H9 (cell line): ENCODE data around the gene DNAJB2. TPM values are rescaled to one million over a fixed set of nuclear protein-coding genes. Genes with fewer than 3 reads are reported as not detected.

Experiments used
- DNase-seq: peaks from one replicate; pipeline ENCODE4 v3.0.0-alpha.2; 2017
- H2AFZ ChIP-seq: one replicate; pipeline ENCODE4 v1.6.1; 2013; ENCODE audit warnings: mild to moderate bottlenecking, low read length, control low read depth, moderate library complexity
- H2AK5ac ChIP-seq: 2 replicates; pipeline ENCODE4 v1.6.1; 2013; ENCODE audit warnings: low read length, control low read depth, mixed read lengths; ENCODE audit not compliant: insufficient read length
- H2BK120ac ChIP-seq: one replicate; pipeline ENCODE4 v1.6.1; 2013; ENCODE audit warnings: low read depth, mild to moderate bottlenecking, low read length, control low read depth, inconsistent platforms; ENCODE audit not compliant: poor library complexity, severe bottlenecking
- H2BK12ac ChIP-seq: 2 replicates; pipeline ENCODE4 v1.6.1; 2013; ENCODE audit warnings: low read length, control low read depth, mixed read lengths, low read depth; ENCODE audit not compliant: insufficient read length
- H2BK15ac ChIP-seq: 2 replicates; pipeline ENCODE4 v1.6.1; 2013; ENCODE audit warnings: low read depth, low read length, control low read depth
- H2BK20ac ChIP-seq: one replicate; pipeline ENCODE4 v1.6.1; 2013; ENCODE audit warnings: low read depth, mild to moderate bottlenecking, low read length, control low read depth, inconsistent platforms; ENCODE audit not compliant: poor library complexity, severe bottlenecking
- H2BK5ac ChIP-seq: 2 replicates; pipeline ENCODE4 v1.6.1; 2013; ENCODE audit warnings: low read length, control low read depth, mixed read lengths; ENCODE audit not compliant: insufficient read length
- H3K14ac ChIP-seq: 2 replicates; pipeline ENCODE4 v1.6.1; 2013; ENCODE audit warnings: low read length, control low read depth; ENCODE audit not compliant: insufficient read depth
- H3K18ac ChIP-seq: 2 replicates; pipeline ENCODE4 v1.6.1; 2013; ENCODE audit warnings: low read depth, mild to moderate bottlenecking, mixed read lengths, low read length, control low read depth; ENCODE audit not compliant: insufficient read length
- H3K23ac ChIP-seq: 2 replicates; pipeline ENCODE4 v1.6.1; 2013; ENCODE audit warnings: low read length, control low read depth, mixed read lengths, low read depth; ENCODE audit not compliant: insufficient read length
- H3K23me2 ChIP-seq: 2 replicates; pipeline ENCODE4 v1.6.1; 2013; ENCODE audit warnings: low read depth, mild to moderate bottlenecking, mixed read lengths, low read length, control low read depth; ENCODE audit not compliant: insufficient read length, poor library complexity, severe bottlenecking
- H3K27ac ChIP-seq: 2 replicates; pipeline ENCODE4 v1.5.1; 2013; ENCODE audit warnings: low read length, control low read depth, mixed read lengths, low read depth; ENCODE audit not compliant: insufficient read length
- H3K27me3 ChIP-seq: 2 replicates; pipeline ENCODE4 v1.6.1; 2013; ENCODE audit warnings: low read length, control low read depth, inconsistent platforms; ENCODE audit not compliant: insufficient read depth
- H3K4ac ChIP-seq: 2 replicates; pipeline ENCODE4 v1.6.1; 2013; ENCODE audit warnings: low read depth, mild to moderate bottlenecking, control low read depth, inconsistent platforms, low read length, moderate library complexity
- H3K4me1 ChIP-seq: 2 replicates; pipeline ENCODE4 v1.6.1; 2013; ENCODE audit warnings: low read length, control low read depth, inconsistent platforms; ENCODE audit not compliant: insufficient read depth
- H3K4me2 ChIP-seq: 2 replicates; pipeline ENCODE4 v1.6.1; 2013; ENCODE audit warnings: low read length, control low read depth, mixed read lengths; ENCODE audit not compliant: insufficient read length, insufficient read depth
- H3K56ac ChIP-seq: 2 replicates; pipeline ENCODE4 v1.6.1; 2013; ENCODE audit warnings: low read depth, mild to moderate bottlenecking, mixed read lengths, low read length, control low read depth; ENCODE audit not compliant: insufficient read length
- H3K79me1 ChIP-seq: 2 replicates; pipeline ENCODE4 v1.6.1; 2013; ENCODE audit warnings: low read depth, mild to moderate bottlenecking, moderate library complexity, low read length, control low read depth, inconsistent platforms; ENCODE audit not compliant: insufficient read depth, poor library complexity, severe bottlenecking
- H3K79me2 ChIP-seq: 2 replicates; pipeline ENCODE4 v1.6.1; 2013; ENCODE audit warnings: low read length, control low read depth, inconsistent platforms; ENCODE audit not compliant: insufficient read depth
- H3K9ac ChIP-seq: 2 replicates; pipeline ENCODE4 v1.6.1; 2013; ENCODE audit warnings: low read length, control low read depth, mixed read lengths; ENCODE audit not compliant: insufficient read length; ENCODE audit errors: extremely low read depth
- H3K9me3 ChIP-seq: one replicate; pipeline ENCODE4 v1.6.1; 2013; ENCODE audit warnings: low read depth, low read length, inconsistent platforms; ENCODE audit not compliant: control insufficient read depth
- H3T11ph ChIP-seq: one replicate; pipeline ENCODE4 v1.6.1; 2013; ENCODE audit warnings: mild to moderate bottlenecking, low read length, control low read depth, inconsistent platforms
- H4K20me1 ChIP-seq: one replicate; pipeline ENCODE4 v1.6.1; 2013; ENCODE audit not compliant: control insufficient read depth, insufficient read length, insufficient read depth
- H4K5ac ChIP-seq: 2 replicates; pipeline ENCODE4 v1.6.1; 2013; ENCODE audit warnings: low read depth, mild to moderate bottlenecking, mixed read lengths, low read length, control low read depth; ENCODE audit not compliant: insufficient read length
- H4K8ac ChIP-seq: replicated peaks from 2 replicates; pipeline ENCODE4 v1.6.1; 2013; ENCODE audit warnings: low read length, control low read depth, mixed read lengths, low read depth; ENCODE audit not compliant: insufficient read length
- H4K91ac ChIP-seq: 2 replicates; pipeline ENCODE4 v1.6.1; 2013; ENCODE audit warnings: low read depth, mild to moderate bottlenecking, moderate library complexity, mixed read lengths, low read length, control low read depth; ENCODE audit not compliant: insufficient read length
- H3K27ac Mint-ChIP-seq, 3 experiments: 2 replicates in 2 of 3; 3 replicates in 1 of 3; pipeline ENCODE4 v1.8.0; 2020 to 2021; ENCODE audit warnings: mixed read lengths in 3 of 3, mild to moderate bottlenecking in 1 of 3, moderate library complexity in 1 of 3
- H3K27me3 Mint-ChIP-seq: 2 replicates; pipeline ENCODE4 v1.8.0; 2021; ENCODE audit warnings: low read depth, mild to moderate bottlenecking, moderate library complexity, mixed read lengths
- H3K36me3 Mint-ChIP-seq, 3 experiments: 2 replicates in 2 of 3; 3 replicates in 1 of 3; pipeline ENCODE4 v1.8.0; 2020 to 2021; ENCODE audit warnings: low read depth in 3 of 3, mixed read lengths in 3 of 3; ENCODE audit not compliant: insufficient read depth in 1 of 3
- H3K4me1 Mint-ChIP-seq, 2 experiments: 2 replicates each; pipeline ENCODE4 v1.8.0; 2020; ENCODE audit warnings: mixed read lengths in 2 of 2
- H3K4me3 Mint-ChIP-seq, 2 experiments: 2 replicates in 1 of 2; 3 replicates in 1 of 2; pipeline ENCODE4 v1.8.0; 2020 to 2021; ENCODE audit warnings: mild to moderate bottlenecking in 2 of 2, mixed read lengths in 2 of 2, moderate library complexity in 1 of 2
- H3K9me3 Mint-ChIP-seq, 2 experiments: 2 replicates in 1 of 2; 3 replicates in 1 of 2; pipeline ENCODE4 v1.8.0; 2020; ENCODE audit warnings: mild to moderate bottlenecking in 2 of 2, mixed read lengths in 2 of 2, moderate library complexity in 1 of 2
- CTCF ChIP-seq: fragments of 200-600 bp; sonication (generic); conservative IDR thresholded peaks from 3 replicates; pipeline ENCODE4 v1.8.0; 2021; ENCODE audit warnings: antibody characterized with exemption, mild to moderate bottlenecking
- WGBS: extraction: QIAGEN DNeasy Blood & Tissue Kit; methylation state at CpG from one replicate; pipeline ENCODE4 v1.1.7; 2013; ENCODE audit warnings: missing lambda C conversion rate, low lambda C conversion rate, mixed read lengths; ENCODE audit not compliant: insufficient read length; ENCODE audit errors: extremely low coverage; 5-methylcytosine and 5-hydroxymethylcytosine counted together
- total RNA-seq: library from RNA; stranded (reverse); gene quantifications from 2 replicates; pipeline ENCODE4 v1.2.1, GENCODE V29; 2021

Gene DNAJB2
- total RNA-seq, 1 experiment from 2014 or later: 34.1 TPM

- H4K91ac ChIP-seq: no peak overlapping the region
- no peak overlapping the region for H3K14ac ChIP-seq
- no peak overlapping the region for H3K56ac ChIP-seq
- H2BK12ac ChIP-seq: no peak overlapping the region
- peak overlapping the region; percentile 92 to 96 for H3K4me3 Mint-ChIP-seq
- H4K8ac ChIP-seq: no peak overlapping the region
- no peak overlapping the region for H2AK5ac ChIP-seq
- no peak overlapping the region for H3K9ac ChIP-seq
- no CpG with 5 or more reads among the region's 10 CpGs for WGBS
- no peaks in the 10 kb centered on the region for H3K9me3 Mint-ChIP-seq
- no peaks in the 10 kb centered on the region for H3K9me3 ChIP-seq
- H3K23me2 ChIP-seq: no peaks in the 10 kb centered on the region
- H2AFZ ChIP-seq: no peak overlapping the region
- H3K27ac ChIP-seq: no peak overlapping the region
- H3K23ac ChIP-seq: no peak overlapping the region
- no peaks in the 10 kb centered on the region for H3K79me2 ChIP-seq
- no peak for DNase-seq
- no peak overlapping the region for H2BK20ac ChIP-seq
- no peaks in the 10 kb centered on the region for H4K20me1 ChIP-seq
- TF ChIP-seq CTCF: no peak
- H3T11ph ChIP-seq: no peak overlapping the region
- no peak overlapping the region for H4K5ac ChIP-seq
- no peak overlapping the region for H3K4me2 ChIP-seq
- H3K4ac ChIP-seq: no peak overlapping the region
- H3K36me3 Mint-ChIP-seq: peaks cover 9 to 24% (median 23%) of the 10 kb centered on the region in 3 experiments; a peak in 6 of 7 replicates
- H3K79me1 ChIP-seq: no peaks in the 10 kb centered on the region
- no peaks in the 10 kb centered on the region for H3K27me3 ChIP-seq
- no peak overlapping the region for H2BK15ac ChIP-seq
- no peak overlapping the region for H3K27ac Mint-ChIP-seq
- H3K18ac ChIP-seq: no peak overlapping the region
- no peak overlapping the region for H2BK120ac ChIP-seq
- peaks cover 9% of the 10 kb centered on the region for H3K27me3 Mint-ChIP-seq
- no peak overlapping the region for H2BK5ac ChIP-seq
- H3K4me1 Mint-ChIP-seq: peaks cover 20 to 28% of the 10 kb centered on the region in 2 experiments
- peaks cover 2% of the 10 kb centered on the region; the same call in 1 of the 2 replicates for H3K4me1 ChIP-seq
These were observed 32.6 kb upstream of the DNAJB2 start for GRCh38 chr2:219246559-219246958.
